ENCODE results near the gene SHOX.

The SHOX gene

GRCh38 chrX:636981-637659 lies 6.5 kb downstream of the SHOX start:
- H3K4me3 ChIP-seq (replicated peaks; ENCODE audit: low read depth, low read length) = no peak overlapping the region
- no peak for DNase-seq (ENCODE audit: low read depth)
- no peak for TF ChIP-seq CTCF (IDR thresholded peaks at IDR 0.05; ENCODE audit: low read length, missing control alignments)

GRCh38 chrX:637660-638481 lies 7.3 kb downstream of the SHOX start:
- no peak for TF ChIP-seq CTCF (IDR thresholded peaks at IDR 0.05; ENCODE audit: low read length, missing control alignments)
- DNase-seq (ENCODE audit: low read depth) = no peak
- H3K4me3 ChIP-seq (replicated peaks; ENCODE audit: low read depth, low read length) = no peak overlapping the region

GRCh38 chrX:638482-639131 lies 8.0 kb downstream of the SHOX start:
- no peak for DNase-seq (ENCODE audit: low read depth)
- H3K4me3 ChIP-seq (replicated peaks; ENCODE audit: low read depth, low read length) = no peak overlapping the region
- no peak for TF ChIP-seq CTCF (IDR thresholded peaks at IDR 0.05; ENCODE audit: low read length, missing control alignments)

GRCh38 chrX:639151-639550 lies 8.6 kb downstream of the SHOX start:
- H3K4me3 ChIP-seq (replicated peaks; ENCODE audit: low read depth, low read length) = no peak overlapping the region
- no peak for DNase-seq (ENCODE audit: low read depth)
- TF ChIP-seq CTCF (IDR thresholded peaks at IDR 0.05; ENCODE audit: low read length, missing control alignments) = no peak

GRCh38 chrX:640641-641040 lies 10.1 kb downstream of the SHOX start:
- TF ChIP-seq CTCF (IDR thresholded peaks at IDR 0.05; ENCODE audit: low read length, missing control alignments) = no peak
- no peak for DNase-seq (ENCODE audit: low read depth)
- no peak overlapping the region for H3K4me3 ChIP-seq (replicated peaks; ENCODE audit: low read depth, low read length)

- no peak overlapping the region for H3K4me3 ChIP-seq (replicated peaks; ENCODE audit: low read depth, low read length)
- no peak for TF ChIP-seq CTCF (IDR thresholded peaks at IDR 0.05; ENCODE audit: low read length, missing control alignments)
- DNase-seq (ENCODE audit: low read depth) = no peak
Observed at GRCh38 chrX:641671-642435, 11.3 kb downstream of the SHOX start.

Data from fibroblast of pulmonary artery (primary cell).